Smooth muscle cell (in vitro differentiated cells): Measurements from ENCODE around the gene SIT1. TPM values are rescaled to one million over a fixed set of nuclear protein-coding genes. Genes with fewer than 3 reads are reported as not detected.
A peak's percentile ranks its signal among the peaks of the same experiment; 100 is the strongest.

ENCODE experiments used
- DNase-seq: peaks from one replicate; lab custom pipeline; 2025; ENCODE audit not compliant: unreplicated experiment; lab: John Stamatoyannopoulos, UW
- H2AFZ ChIP-seq: fragments of 200-600 bp; sonication (generic); 2 replicates; pipeline ENCODE4 v1.6.0; 2016; ENCODE audit warnings: antibody characterized with exemption, low read depth, mild to moderate bottlenecking
- H3F3A ChIP-seq: fragments of 200-600 bp; sonication (generic); 2 replicates; pipeline ENCODE4 v1.6.0; 2017; ENCODE audit warnings: antibody characterized with exemption, low read depth
- H3K27ac ChIP-seq: fragments of 200-600 bp; sonication (generic); 2 replicates; pipeline ENCODE4 v1.5.1; 2016; ENCODE audit warnings: low read depth, mild to moderate bottlenecking
- H3K27me3 ChIP-seq: fragments of 200-600 bp; sonication (generic); 2 replicates; pipeline ENCODE4 v1.6.1; 2016; ENCODE audit warnings: low read depth, mild to moderate bottlenecking
- H3K36me3 ChIP-seq: fragments of 200-600 bp; sonication (generic); 2 replicates; pipeline ENCODE4 v1.5.1; 2016; ENCODE audit warnings: low read depth
- H3K4me1 ChIP-seq: fragments of 200-600 bp; sonication (generic); 2 replicates; pipeline ENCODE4 v1.5.1; 2016; ENCODE audit warnings: low read depth
- H3K4me2 ChIP-seq: fragments of 200-600 bp; sonication (generic); 2 replicates; pipeline ENCODE4 v1.6.0; 2016; ENCODE audit warnings: mild to moderate bottlenecking
- H3K4me3 ChIP-seq: fragments of 200-600 bp; sonication (generic); 2 replicates; pipeline ENCODE4 v1.5.1; 2016; ENCODE audit warnings: mild to moderate bottlenecking
- H3K79me2 ChIP-seq: fragments of 200-600 bp; sonication (generic); 2 replicates; pipeline ENCODE4 v1.6.0; 2016; ENCODE audit warnings: low read depth, mild to moderate bottlenecking
- H3K9ac ChIP-seq: fragments of 200-600 bp; sonication (generic); 2 replicates; pipeline ENCODE4 v1.6.0; 2016; ENCODE audit warnings: low read depth
- H3K9me3 ChIP-seq: fragments of 200-600 bp; sonication (generic); replicated peaks from 2 replicates; pipeline ENCODE4 v1.5.1; 2016; ENCODE audit warnings: low read depth
- H4K20me1 ChIP-seq: fragments of 200-600 bp; sonication (generic); 2 replicates; pipeline ENCODE4 v1.6.0; 2016; ENCODE audit warnings: low read depth
- WGBS: methylation state at CpG from one replicate; pipeline ENCODE4 v1.1.7; 2016; ENCODE audit warnings: low lambda C conversion rate; 5-methylcytosine and 5-hydroxymethylcytosine counted together
- polyA plus RNA-seq: library from polyadenylated mRNA; unstranded; fragments of >200 nt; fragmentation: Nextera tagmentation; extraction: Ambion mirVana; gene quantifications from 2 replicates; pipeline ENCODE4 v1.2.1, GENCODE V29; 2016
- total RNA-seq: library from RNA; depleted of rRNA; stranded (reverse); fragments of >200 nt; gene quantifications from 2 replicates; pipeline ENCODE4 v1.2.3, GENCODE V29; 2014
- TF ChIP-seq, protein P1 (sequence below): fragments of 200-600 bp; sonication (generic); IDR thresholded peaks from 2 replicates; pipeline ENCODE4 v1.5.1; 2017; ENCODE audit warnings: borderline replicate concordance, mild to moderate bottlenecking, antibody characterized with exemption; ENCODE audit not compliant: insufficient read depth, poor library complexity, severe bottlenecking

Gene SIT1
- total and polyA plus RNA-seq, 2 experiments from 2014 or later: not detected

DNA sequence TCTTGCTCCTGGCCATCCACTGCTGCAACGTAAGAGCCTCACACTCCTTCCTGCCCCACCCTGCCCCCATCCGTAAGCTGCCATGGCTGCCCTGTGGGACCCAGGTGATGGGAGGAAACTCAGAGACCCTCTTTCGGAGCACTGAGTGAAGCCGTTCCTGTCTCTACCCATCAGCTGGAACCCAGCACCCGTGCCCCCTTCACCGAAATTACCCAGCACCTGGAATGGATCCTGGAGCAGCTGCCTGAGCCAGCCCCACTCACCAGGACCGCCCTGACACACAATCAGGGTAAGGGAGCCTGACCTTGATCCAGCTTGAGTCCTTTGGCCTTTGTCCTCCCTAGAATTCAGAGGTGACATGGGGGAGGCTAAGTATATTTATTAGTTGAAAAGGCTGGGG lies 42.5 kb downstream of the SIT1 start:
- Histone ChIP-seq H3K79me2 (peaks cover 17% of the 10 kb centered on the region), H3F3A (peaks cover 9% of the 10 kb centered on the region)

DNA sequence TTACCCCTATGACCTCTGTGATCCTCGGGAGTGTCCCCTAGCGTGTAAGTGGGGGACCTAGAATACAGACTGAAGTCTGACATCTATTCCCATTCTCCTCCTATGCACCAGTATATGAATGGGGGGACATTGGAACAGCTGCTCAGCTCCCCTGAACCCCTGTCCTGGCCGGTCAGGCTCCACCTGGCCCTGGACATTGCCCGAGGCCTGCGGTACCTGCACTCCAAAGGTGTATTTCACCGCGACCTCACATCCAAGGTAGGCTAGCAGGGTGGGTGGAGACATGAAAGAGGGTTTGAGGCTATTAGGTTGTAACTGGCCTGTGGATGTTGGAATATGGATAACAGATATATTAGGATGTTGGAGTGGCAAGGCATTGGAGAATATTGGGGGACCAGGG lies 44.0 kb downstream of the SIT1 start:
- H3K4me2 ChIP-seq: peak overlapping the region; percentile 97
- TF ChIP-seq, protein P1, sequence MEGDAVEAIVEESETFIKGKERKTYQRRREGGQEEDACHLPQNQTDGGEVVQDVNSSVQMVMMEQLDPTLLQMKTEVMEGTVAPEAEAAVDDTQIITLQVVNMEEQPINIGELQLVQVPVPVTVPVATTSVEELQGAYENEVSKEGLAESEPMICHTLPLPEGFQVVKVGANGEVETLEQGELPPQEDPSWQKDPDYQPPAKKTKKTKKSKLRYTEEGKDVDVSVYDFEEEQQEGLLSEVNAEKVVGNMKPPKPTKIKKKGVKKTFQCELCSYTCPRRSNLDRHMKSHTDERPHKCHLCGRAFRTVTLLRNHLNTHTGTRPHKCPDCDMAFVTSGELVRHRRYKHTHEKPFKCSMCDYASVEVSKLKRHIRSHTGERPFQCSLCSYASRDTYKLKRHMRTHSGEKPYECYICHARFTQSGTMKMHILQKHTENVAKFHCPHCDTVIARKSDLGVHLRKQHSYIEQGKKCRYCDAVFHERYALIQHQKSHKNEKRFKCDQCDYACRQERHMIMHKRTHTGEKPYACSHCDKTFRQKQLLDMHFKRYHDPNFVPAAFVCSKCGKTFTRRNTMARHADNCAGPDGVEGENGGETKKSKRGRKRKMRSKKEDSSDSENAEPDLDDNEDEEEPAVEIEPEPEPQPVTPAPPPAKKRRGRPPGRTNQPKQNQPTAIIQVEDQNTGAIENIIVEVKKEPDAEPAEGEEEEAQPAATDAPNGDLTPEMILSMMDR: no peak
- peak overlapping the region; percentile 67 for H3K4me3 ChIP-seq

More for the DNA sequence above, 42.5 kb downstream of the SIT1 start:
- Histone ChIP-seq H3K27me3 (peaks cover 1% of the 10 kb centered on the region), H3K9ac (no peak overlapping the region), H3K9me3 (no peaks in the 10 kb centered on the region), H4K20me1 (peaks cover 19% of the 10 kb centered on the region), H3K36me3 (no peaks in the 10 kb centered on the region), H3K27ac (no peak overlapping the region), H2AFZ (no peak overlapping the region), H3K4me1 (peaks cover 13% of the 10 kb centered on the region), H3K4me2 (no peak overlapping the region), H3K4me3 (no peak overlapping the region)
- WGBS: 96% methylated on average over 7 of the region's 7 CpGs
- TF ChIP-seq, protein P1: no peak
- no peak for DNase-seq

DNA sequence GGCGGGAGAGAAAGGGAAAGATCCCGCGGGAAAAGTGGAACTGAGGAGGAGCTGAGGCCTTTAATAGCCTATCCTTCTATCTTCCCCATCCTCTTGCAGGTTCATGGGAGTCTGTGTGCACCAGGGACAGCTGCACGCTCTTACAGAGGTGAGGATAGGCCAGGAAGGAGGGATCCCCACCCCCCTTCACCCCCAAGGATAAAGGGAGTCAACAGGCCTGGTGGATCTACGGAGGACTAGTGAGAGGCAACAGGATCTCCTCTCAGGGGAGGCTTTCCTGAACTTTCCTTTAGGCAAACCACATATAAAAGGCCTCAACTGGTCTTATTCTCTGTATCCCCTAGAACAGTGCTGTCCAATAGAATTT lies 44.6 kb downstream of the SIT1 start:
- peaks cover 17% of the 10 kb centered on the region for H3F3A ChIP-seq
- 5% methylated on average over 5 of the region's 5 CpGs for WGBS
- no peaks in the 10 kb centered on the region for H3K27me3 ChIP-seq
- peak overlapping the region; percentile 29 for H3K9ac ChIP-seq
- no peaks in the 10 kb centered on the region for H3K36me3 ChIP-seq
- no peak overlapping the region for H3K27ac ChIP-seq
- H3K4me3 ChIP-seq: peak overlapping the region; percentile 67
- no peaks in the 10 kb centered on the region for H3K9me3 ChIP-seq
- H3K4me1 ChIP-seq: peaks cover 15% of the 10 kb centered on the region
- DNase-seq: no peak
- peaks cover 19% of the 10 kb centered on the region for H4K20me1 ChIP-seq
- no peak overlapping the region for H2AFZ ChIP-seq
- H3K79me2 ChIP-seq: peaks cover 17% of the 10 kb centered on the region
- TF ChIP-seq, protein P1: no peak
- peak overlapping the region; percentile 97 for H3K4me2 ChIP-seq

More for the DNA sequence above, 44.0 kb downstream of the SIT1 start:
- Histone ChIP-seq H3K4me1 (peaks cover 15% of the 10 kb centered on the region), H2AFZ (no peak overlapping the region), H3K27ac (no peak overlapping the region), H3K36me3 (no peaks in the 10 kb centered on the region), H3K9ac (no peak overlapping the region), H4K20me1 (peaks cover 19% of the 10 kb centered on the region), H3K27me3 (no peaks in the 10 kb centered on the region), H3F3A (peaks cover 17% of the 10 kb centered on the region), H3K9me3 (no peaks in the 10 kb centered on the region), H3K79me2 (peaks cover 17% of the 10 kb centered on the region)
- WGBS: 96% methylated on average over 7 of the region's 7 CpGs
- no peak for DNase-seq
